ENCODE measurements around the gene ZNF600. TPM values are rescaled to one million over a fixed set of nuclear protein-coding genes. Genes with fewer than 3 reads are reported as not detected.
A peak's percentile ranks its signal among the peaks of the same experiment; 100 is the strongest.
"Not testable (repeated sequence)": the region's sequence is repeated elsewhere in the genome, so short reads cannot be mapped to it uniquely, and the experiment has no call there.

Gene ZNF600
- total RNA-seq, result 10 to 100 TPM; 18.2 to 20.5 TPM

DNA sequence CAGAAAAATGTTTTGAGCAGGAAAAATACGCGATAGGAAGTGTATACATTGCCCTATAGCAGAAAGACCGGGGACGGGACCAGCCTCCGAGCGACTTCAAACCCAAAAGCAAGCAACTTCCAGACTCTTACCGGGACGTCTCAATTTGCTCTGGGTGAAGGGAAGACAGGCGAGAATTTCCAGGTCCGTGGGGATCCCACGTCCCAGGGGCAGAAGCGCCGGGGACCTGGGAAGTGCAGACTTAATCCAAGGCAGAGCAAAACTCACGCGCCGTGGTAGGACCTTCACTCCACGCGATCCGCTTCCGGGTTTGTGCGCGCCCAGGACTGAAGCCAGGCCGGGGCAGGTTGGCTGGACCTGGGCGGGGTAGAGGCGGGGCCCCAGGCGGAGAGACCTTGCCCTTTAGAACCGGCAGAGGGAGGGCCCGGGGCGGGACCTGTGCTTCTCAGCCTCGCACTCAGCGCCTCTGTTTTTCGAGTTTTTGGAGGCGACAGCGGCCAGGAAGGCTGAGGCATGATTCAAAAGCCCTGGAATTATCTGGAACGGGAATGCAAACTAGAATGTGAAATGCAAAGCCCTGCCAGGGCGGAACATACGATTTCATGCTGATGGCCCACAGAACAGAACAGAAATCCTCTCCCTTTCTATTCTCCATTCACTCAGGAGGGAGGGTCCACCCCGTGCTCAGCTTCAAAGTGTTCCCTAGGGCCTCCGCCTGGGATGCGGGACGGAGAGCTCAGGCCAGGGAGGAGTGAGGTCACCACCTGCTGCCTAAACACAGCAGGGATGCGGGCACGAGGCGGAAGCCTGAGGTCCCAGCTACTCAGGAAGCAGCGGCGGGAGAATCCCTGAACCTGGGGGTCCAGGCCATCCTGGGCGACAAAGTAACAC, at the start of gene ZNF600:
ZNF600 (minus strand) TSS at position 328 of the 891 bp plus-strand sequence. CDS start 7,903 bp downstream, outside the sequence.
- CTCF ChIA-PET; POLR2A ChIA-PET; H3K27me3 Mint-ChIP-seq (ENCODE audit: low read depth): not testable (repeated sequence)
- peak; percentile 89 for DNase-seq
- peaks cover 42% of the 10 kb centered on the region for H3K36me3 Mint-ChIP-seq (ENCODE audit: low read depth)
- peaks cover 14% of the 10 kb centered on the region for H3K9me3 Mint-ChIP-seq (ENCODE audit: insufficient read depth)
- peak; percentile 99 for ATAC-seq
- H3K27ac Mint-ChIP-seq, result peak within 1 kb of the TSS; percentile 88
- peak within 1 kb of the TSS; percentile 92 for H3K4me3 Mint-ChIP-seq
- peaks cover 35% of the 10 kb centered on the region for H3K4me1 Mint-ChIP-seq (ENCODE audit: low read depth)

DNA sequence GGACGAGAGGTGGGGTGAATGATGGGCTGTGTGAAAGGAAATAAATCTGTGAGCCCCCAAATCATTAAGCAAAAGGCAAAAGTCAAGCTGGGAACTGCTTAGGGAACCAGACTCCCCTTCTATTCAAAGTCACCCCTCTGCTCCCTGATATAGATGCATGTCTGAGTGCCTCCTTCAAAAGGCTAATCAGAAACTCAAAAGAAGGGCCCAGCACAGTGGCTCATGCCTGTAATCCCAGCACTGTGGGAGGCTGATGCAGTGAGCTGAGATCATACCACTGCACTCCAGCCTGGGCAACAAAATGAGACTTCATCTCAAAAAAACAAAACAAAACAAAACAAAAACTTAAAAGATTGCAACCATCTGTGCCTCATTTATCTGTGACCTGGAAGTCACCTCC, 47.7 kb upstream of the ZNF600 start:
- H3K27me3 Mint-ChIP-seq (ENCODE audit: low read depth); POLR2A ChIA-PET; H3K27ac Mint-ChIP-seq; DNase-seq; CTCF ChIA-PET; ATAC-seq; H3K4me1 Mint-ChIP-seq (ENCODE audit: low read depth); H3K4me3 Mint-ChIP-seq: not testable (repeated sequence)
- peaks cover 44% of the 10 kb centered on the region for H3K9me3 Mint-ChIP-seq (ENCODE audit: insufficient read depth)
- peaks cover 45% of the 10 kb centered on the region for H3K36me3 Mint-ChIP-seq (ENCODE audit: low read depth)

GRCh38 chr19:52833541-52833940, 47.0 kb upstream of the ZNF600 start:
- H3K9me3 Mint-ChIP-seq (ENCODE audit: insufficient read depth), result peaks cover 39% of the 10 kb centered on the region
- CTCF ChIA-PET; H3K4me3 Mint-ChIP-seq; H3K4me1 Mint-ChIP-seq (ENCODE audit: low read depth); H3K27me3 Mint-ChIP-seq (ENCODE audit: low read depth); H3K27ac Mint-ChIP-seq; ATAC-seq; DNase-seq: not testable (repeated sequence)
- H3K36me3 Mint-ChIP-seq (ENCODE audit: low read depth), result peaks cover 40% of the 10 kb centered on the region
- POLR2A ChIA-PET, result interaction anchor here (0.7 kb wide), 1 partner anchor 283 kb away, joined by 3 read pairs; no protein-coding TSS in a partner anchor

GRCh38 chr19:52829866-52830265, 43.3 kb upstream of the ZNF600 start:
- H3K27me3 Mint-ChIP-seq (ENCODE audit: low read depth); CTCF ChIA-PET; DNase-seq; ATAC-seq; H3K4me3 Mint-ChIP-seq; H3K27ac Mint-ChIP-seq; H3K4me1 Mint-ChIP-seq (ENCODE audit: low read depth); POLR2A ChIA-PET: not testable (repeated sequence)
- Mint-ChIP-seq H3K36me3 (ENCODE audit: low read depth) (peaks cover 14% of the 10 kb centered on the region), H3K9me3 (ENCODE audit: insufficient read depth) (peaks cover 23% of the 10 kb centered on the region)

DNA sequence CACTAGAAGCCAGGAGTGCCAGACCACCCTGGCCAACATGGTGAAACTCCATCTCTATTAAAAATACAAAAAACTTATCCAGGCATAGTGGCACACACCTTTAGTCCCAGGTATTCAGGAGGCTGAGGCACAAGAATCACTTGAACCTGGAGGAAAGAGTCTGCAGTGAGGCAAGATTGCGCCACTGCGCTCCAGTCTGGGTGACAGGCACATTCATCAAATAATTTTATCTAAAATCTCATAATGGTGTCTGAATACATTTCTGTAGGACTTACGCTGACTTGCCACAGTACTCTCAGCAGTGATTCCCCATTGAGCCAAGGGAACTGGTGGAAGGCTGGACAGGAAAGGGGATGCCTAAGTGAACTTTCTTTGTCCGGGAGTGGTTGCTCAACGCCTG, 39.2 kb upstream of the ZNF600 start:
- Mint-ChIP-seq H3K27me3 (ENCODE audit: low read depth) (no peaks in the 10 kb centered on the region), H3K36me3 (ENCODE audit: low read depth) (peaks cover 14% of the 10 kb centered on the region), H3K4me1 (ENCODE audit: low read depth) (peaks cover 4% of the 10 kb centered on the region), H3K9me3 (ENCODE audit: insufficient read depth) (peaks cover 24% of the 10 kb centered on the region), H3K4me3 (no peak overlapping the region), H3K27ac (no peak overlapping the region)
- DNase-seq, result no peak
- ChIA-PET POLR2A (no interaction called here), CTCF (no interaction called here)
- ATAC-seq, result no peak

GRCh38 chr19:52823676-52824075, 37.1 kb upstream of the ZNF600 start:
- H3K4me3 Mint-ChIP-seq, result no peak overlapping the region
- no peaks in the 10 kb centered on the region for H3K27me3 Mint-ChIP-seq (ENCODE audit: low read depth)
- peaks cover 29% of the 10 kb centered on the region for H3K36me3 Mint-ChIP-seq (ENCODE audit: low read depth)
- ATAC-seq (no peak), DNase-seq (no peak)
- H3K27ac Mint-ChIP-seq, result no peak overlapping the region
- CTCF ChIA-PET, result no interaction called here
- POLR2A ChIA-PET, result no interaction called here
- peaks cover 23% of the 10 kb centered on the region for H3K9me3 Mint-ChIP-seq (ENCODE audit: insufficient read depth)
- peaks cover 13% of the 10 kb centered on the region for H3K4me1 Mint-ChIP-seq (ENCODE audit: low read depth)

GRCh38 chr19:52821204-52821960, 34.8 kb upstream of the ZNF600 start, which contains the start of gene ZNF28:
TSS of gene ZNF28 (minus strand) at chr19:52821633. CDS start at chr19:52817958, 3,675 bp downstream.
- POLR2A ChIA-PET, result interaction anchor here (1.6 to 2.0 kb wide), 2 partner anchors 34 to 141 kb away, joined by 3 to 6 read pairs; partner anchors contain the start of gene ZNF816
- peaks cover 49% of the 10 kb centered on the region for H3K36me3 Mint-ChIP-seq (ENCODE audit: low read depth)
- H3K27ac Mint-ChIP-seq, result peak within 1 kb of the TSS; percentile 87
- DNase-seq, result peak; percentile 77
- H3K4me1 Mint-ChIP-seq (ENCODE audit: low read depth), result peaks cover 13% of the 10 kb centered on the region
- peaks cover 15% of the 10 kb centered on the region for H3K9me3 Mint-ChIP-seq (ENCODE audit: insufficient read depth)
- ATAC-seq, result peak; percentile 100
- H3K27me3 Mint-ChIP-seq (ENCODE audit: low read depth); CTCF ChIA-PET: not testable (repeated sequence)
- H3K4me3 Mint-ChIP-seq, result peak within 1 kb of the TSS; percentile 93

DNA sequence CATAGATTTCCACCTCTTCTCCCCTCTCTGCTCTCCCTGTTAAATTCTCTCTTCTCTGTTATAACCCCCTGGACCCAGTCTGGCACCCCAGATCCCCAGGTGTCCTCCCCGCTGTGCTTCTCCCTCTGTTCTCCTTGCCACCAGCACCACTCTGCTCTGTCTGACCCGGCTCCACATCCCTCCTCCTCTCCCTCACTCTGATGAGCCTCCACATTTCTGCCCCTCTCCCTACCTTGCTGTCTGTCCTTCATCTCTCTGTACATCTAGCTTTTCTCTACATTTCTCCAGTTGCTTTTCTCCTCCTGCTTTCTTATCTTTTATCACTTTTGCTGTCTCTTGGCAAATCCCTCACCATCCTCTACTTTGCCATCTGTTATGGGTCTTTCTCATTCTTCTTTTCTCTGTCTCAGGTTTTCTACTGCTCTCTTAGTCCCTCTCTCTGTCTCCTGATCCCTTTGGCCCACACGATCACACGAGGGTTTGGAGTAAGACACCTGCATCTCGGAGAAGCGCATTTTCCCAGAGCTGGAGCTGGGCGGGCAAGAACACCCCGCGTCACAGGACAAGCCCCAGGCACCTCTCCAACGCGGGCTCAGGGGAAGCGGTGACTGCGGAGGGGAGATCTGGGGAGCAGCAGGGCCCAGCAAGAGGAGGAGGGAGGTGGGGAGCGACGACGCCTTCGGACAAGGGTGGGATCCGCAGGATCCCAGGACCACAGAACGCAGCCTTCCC, 34.0 kb upstream of the ZNF600 start:
- peak; percentile 51 for ATAC-seq
- Mint-ChIP-seq H3K36me3 (ENCODE audit: low read depth) (peaks cover 55% of the 10 kb centered on the region), H3K4me3 (peak overlapping the region; percentile 93), H3K9me3 (ENCODE audit: insufficient read depth) (peaks cover 15% of the 10 kb centered on the region), H3K4me1 (ENCODE audit: low read depth) (peaks cover 13% of the 10 kb centered on the region), H3K27ac (peak overlapping the region; percentile 87)
- peak; percentile 47 for DNase-seq
- H3K27me3 Mint-ChIP-seq (ENCODE audit: low read depth); CTCF ChIA-PET: not testable (repeated sequence)
- POLR2A ChIA-PET, result interaction anchor here (1.6 to 2.0 kb wide), 2 partner anchors 35 to 142 kb away, joined by 3 to 6 read pairs; partner anchors contain the start of gene ZNF816

- Mint-ChIP-seq H3K9me3 (ENCODE audit: insufficient read depth) (peaks cover 21% of the 10 kb centered on the region), H3K27me3 (ENCODE audit: low read depth) (no peaks in the 10 kb centered on the region), H3K4me3 (no peak overlapping the region), H3K27ac (no peak overlapping the region), H3K4me1 (ENCODE audit: low read depth) (no peaks in the 10 kb centered on the region), H3K36me3 (ENCODE audit: low read depth) (peaks cover 74% of the 10 kb centered on the region)
- ChIA-PET POLR2A (no interaction called here), CTCF (no interaction called here)
- no peak for ATAC-seq
- no peak for DNase-seq
These were observed 23.2 kb upstream of the ZNF600 start for GRCh38 chr19:52809801-52810200.

DNA sequence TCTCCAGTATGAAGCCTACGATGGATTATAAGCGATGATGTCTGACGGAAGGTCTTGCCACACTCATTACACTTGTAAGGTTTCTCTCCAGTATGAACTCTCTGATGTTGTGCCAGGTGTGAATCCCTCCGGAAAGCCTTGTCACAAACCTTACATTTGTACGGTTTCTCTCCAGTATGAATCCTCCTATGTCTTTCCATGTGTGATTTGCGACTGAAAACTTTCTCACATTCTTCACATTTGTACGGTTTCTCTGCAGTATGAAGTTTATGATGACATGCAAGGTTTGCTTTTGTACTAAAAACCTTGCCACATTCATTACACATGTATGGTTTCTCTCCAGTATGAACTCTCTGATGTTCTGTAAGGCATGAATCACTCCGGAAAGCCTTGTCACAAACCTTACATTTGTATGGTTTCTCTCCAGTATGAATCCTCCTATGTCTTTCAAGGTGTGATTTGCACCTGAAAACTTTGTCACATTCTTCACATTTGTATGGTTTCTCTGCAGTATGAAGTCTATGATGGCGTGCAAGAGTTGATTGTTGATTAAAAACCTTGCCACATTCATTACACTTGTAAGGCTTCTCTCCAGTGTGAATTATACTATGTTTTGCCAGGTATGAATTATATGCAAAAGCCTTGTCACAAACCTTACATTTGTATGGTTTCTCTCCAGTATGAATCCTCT, 13.5 kb upstream of the ZNF600 start:
- DNase-seq; CTCF ChIA-PET; H3K27ac Mint-ChIP-seq; H3K4me1 Mint-ChIP-seq (ENCODE audit: low read depth); H3K4me3 Mint-ChIP-seq; POLR2A ChIA-PET; H3K27me3 Mint-ChIP-seq (ENCODE audit: low read depth); ATAC-seq: not testable (repeated sequence)
- peaks cover 67% of the 10 kb centered on the region for H3K9me3 Mint-ChIP-seq (ENCODE audit: insufficient read depth)
- H3K36me3 Mint-ChIP-seq (ENCODE audit: low read depth), result peaks cover 83% of the 10 kb centered on the region

GRCh38 chr19:52789440-52789839, 2.8 kb upstream of the ZNF600 start:
- ChIA-PET POLR2A (no interaction called here), CTCF (no interaction called here)
- ATAC-seq (no peak), DNase-seq (no peak)
- H3K27ac Mint-ChIP-seq, result no peak overlapping the region
- peaks cover 28% of the 10 kb centered on the region for H3K36me3 Mint-ChIP-seq (ENCODE audit: low read depth)
- H3K4me3 Mint-ChIP-seq, result no peak overlapping the region
- H3K4me1 Mint-ChIP-seq (ENCODE audit: low read depth), result peaks cover 31% of the 10 kb centered on the region
- H3K9me3 Mint-ChIP-seq (ENCODE audit: insufficient read depth), result peaks cover 25% of the 10 kb centered on the region
- H3K27me3 Mint-ChIP-seq (ENCODE audit: low read depth), result no peaks in the 10 kb centered on the region
